ENCODE results near the gene WHRN. TPM values are rescaled to one million over a fixed set of nuclear protein-coding genes. Genes with fewer than 3 reads are reported as not detected.

The WHRN gene
- total RNA-seq, 4 donors from 2014 or later = 8.4 to 12.9 (median 11.0) TPM

- ATAC-seq = no peak
- TF ChIP-seq POLR2A (IDR thresholded peaks at IDR 0.05) (no peak), POLR2AphosphoS5 (IDR thresholded peaks at IDR 0.05) (no peak), EP300 (IDR thresholded peaks at IDR 0.05) (no peak)
- TF ChIP-seq, protein P1, sequence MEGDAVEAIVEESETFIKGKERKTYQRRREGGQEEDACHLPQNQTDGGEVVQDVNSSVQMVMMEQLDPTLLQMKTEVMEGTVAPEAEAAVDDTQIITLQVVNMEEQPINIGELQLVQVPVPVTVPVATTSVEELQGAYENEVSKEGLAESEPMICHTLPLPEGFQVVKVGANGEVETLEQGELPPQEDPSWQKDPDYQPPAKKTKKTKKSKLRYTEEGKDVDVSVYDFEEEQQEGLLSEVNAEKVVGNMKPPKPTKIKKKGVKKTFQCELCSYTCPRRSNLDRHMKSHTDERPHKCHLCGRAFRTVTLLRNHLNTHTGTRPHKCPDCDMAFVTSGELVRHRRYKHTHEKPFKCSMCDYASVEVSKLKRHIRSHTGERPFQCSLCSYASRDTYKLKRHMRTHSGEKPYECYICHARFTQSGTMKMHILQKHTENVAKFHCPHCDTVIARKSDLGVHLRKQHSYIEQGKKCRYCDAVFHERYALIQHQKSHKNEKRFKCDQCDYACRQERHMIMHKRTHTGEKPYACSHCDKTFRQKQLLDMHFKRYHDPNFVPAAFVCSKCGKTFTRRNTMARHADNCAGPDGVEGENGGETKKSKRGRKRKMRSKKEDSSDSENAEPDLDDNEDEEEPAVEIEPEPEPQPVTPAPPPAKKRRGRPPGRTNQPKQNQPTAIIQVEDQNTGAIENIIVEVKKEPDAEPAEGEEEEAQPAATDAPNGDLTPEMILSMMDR (IDR thresholded peaks at IDR 0.05) = no peak
- no peaks in the 10 kb centered on the region for H3K27me3 ChIP-seq
- H3K9me3 ChIP-seq = no peaks in the 10 kb centered on the region
- H3K4me3 ChIP-seq = no peak overlapping the region
- H3K4me1 ChIP-seq = no peaks in the 10 kb centered on the region
- no peak overlapping the region for H3K27ac ChIP-seq
- WGBS, 2 donors (ENCODE audit: low coverage in 1 of 2) = 52 to 83% methylated on average over 4 to 5 of the region's 5 CpGs
- H3K36me3 ChIP-seq = peaks cover 0 to 22% of the 10 kb centered on the region in 2 donors
Observed at GRCh38 chr9:114462791-114463190, 42.5 kb downstream of the WHRN start.

- 62 to 68% methylated on average over 4 of the region's 4 CpGs for WGBS, 2 donors (ENCODE audit: low coverage in 1 of 2)
- Histone ChIP-seq H3K4me1 (no peaks in the 10 kb centered on the region), H3K4me3 (no peak overlapping the region), H3K9me3 (no peaks in the 10 kb centered on the region), H3K27me3 (no peaks in the 10 kb centered on the region), H3K27ac (no peak overlapping the region), H3K36me3 (peaks cover 0 to 22% of the 10 kb centered on the region in 2 donors)
- TF ChIP-seq, protein P1 (IDR thresholded peaks at IDR 0.05) = no peak
- TF ChIP-seq POLR2AphosphoS5 (IDR thresholded peaks at IDR 0.05) (no peak), EP300 (IDR thresholded peaks at IDR 0.05) (no peak), POLR2A (IDR thresholded peaks at IDR 0.05) (no peak)
- no peak for ATAC-seq
Observed at GRCh38 chr9:114461468-114461867, 43.8 kb downstream of the WHRN start.

- Histone ChIP-seq H3K4me3 (no peak overlapping the region), H3K27me3 (no peaks in the 10 kb centered on the region), H3K36me3 (peaks cover 0 to 15% of the 10 kb centered on the region in 2 donors), H3K27ac (no peak overlapping the region), H3K4me1 (no peaks in the 10 kb centered on the region), H3K9me3 (no peaks in the 10 kb centered on the region)
- TF ChIP-seq, protein P1 (IDR thresholded peaks at IDR 0.05) = no peak
- no peak for TF ChIP-seq POLR2AphosphoS5 (IDR thresholded peaks at IDR 0.05)
- TF ChIP-seq EP300 (IDR thresholded peaks at IDR 0.05) = no peak
- TF ChIP-seq POLR2A (IDR thresholded peaks at IDR 0.05) = no peak
- ATAC-seq = no peak
- WGBS, 2 donors (ENCODE audit: low coverage in 1 of 2) = 60 to 62% methylated on average over 6 to 8 of the region's 8 CpGs
Observed at GRCh38 chr9:114460513-114461199, 44.6 kb downstream of the WHRN start.

- Histone ChIP-seq H3K4me3 (no peak overlapping the region), H3K27me3 (no peaks in the 10 kb centered on the region), H3K27ac (no peak overlapping the region), H3K4me1 (no peaks in the 10 kb centered on the region), H3K36me3 (peaks cover 0 to 3% of the 10 kb centered on the region in 2 donors), H3K9me3 (no peaks in the 10 kb centered on the region)
- TF ChIP-seq POLR2AphosphoS5 (IDR thresholded peaks at IDR 0.05) = no peak
- TF ChIP-seq EP300 (IDR thresholded peaks at IDR 0.05) = no peak
- TF ChIP-seq POLR2A (IDR thresholded peaks at IDR 0.05) = no peak
- TF ChIP-seq, protein P1 (IDR thresholded peaks at IDR 0.05) = no peak
- ATAC-seq = no peak
- 93 to 97% methylated on average over 3 of the region's 5 CpGs for whole genome bisulfite sequencing, 2 donors (ENCODE audit: low coverage in 1 of 2)
Observed at GRCh38 chr9:114459464-114459863, 45.8 kb downstream of the WHRN start.

DNA sequence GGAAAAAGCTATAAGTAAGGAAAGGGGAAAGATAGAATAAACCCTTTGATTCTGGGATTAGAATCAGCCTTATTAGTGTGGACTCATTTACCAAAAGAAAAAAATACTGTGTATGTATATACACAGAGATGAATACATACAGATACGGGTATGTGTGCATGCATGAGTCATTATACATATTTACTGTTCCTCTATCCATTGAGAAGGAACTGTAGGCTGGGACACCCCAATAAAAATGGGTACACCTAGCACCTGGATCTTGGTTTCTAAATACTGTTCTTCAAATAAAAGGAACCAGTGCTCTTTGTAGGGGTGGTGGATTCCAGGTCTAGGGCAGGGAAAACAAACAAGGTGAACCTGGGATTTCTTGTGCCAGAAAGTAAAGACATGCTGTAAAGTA is 48.3 kb downstream of the WHRN start:
- no peak for ATAC-seq
- Histone ChIP-seq H3K4me1 (peaks cover 0 to 8% (median 0%) of the 10 kb centered on the region in 3 donors), H3K9me3 (no peaks in the 10 kb centered on the region), H3K4me3 (no peak overlapping the region), H3K36me3 (no peaks in the 10 kb centered on the region), H3K27me3 (no peaks in the 10 kb centered on the region), H3K27ac (no peak overlapping the region)
- TF ChIP-seq, protein P1 (IDR thresholded peaks at IDR 0.05) = no peak
- no peak for TF ChIP-seq POLR2A (IDR thresholded peaks at IDR 0.05)
- no peak for TF ChIP-seq EP300 (IDR thresholded peaks at IDR 0.05)
- no peak for TF ChIP-seq POLR2AphosphoS5 (IDR thresholded peaks at IDR 0.05)
- 94 to 100% methylated on average over 1 of the region's 1 CpG for WGBS, 2 donors (ENCODE audit: low coverage in 1 of 2)

All from gastroesophageal sphincter (tissue), 4 donors.